A549 (cell line): ENCODE results near the gene RFC4. TPM values are rescaled to one million over a fixed set of nuclear protein-coding genes. Genes with fewer than 3 reads are reported as not detected.

Experiments
- ATAC-seq, 2 experiments: fragments of 200-7000 bp in 1 of 2; fragments of >200 bp in 1 of 2; cut with Nextera tagmentation in 1 of 2; cut with Tn5 transposase in 1 of 2; 3 replicates each; pipeline versions ENCODE4 v1.8.0 to v1.9.1; 2018 to 2020; ENCODE audit warnings: mild to moderate bottlenecking in 1 of 2, moderate library complexity in 1 of 2
- CTCF ChIA-PET: fragments of 300-600 bp; sonication (Branson Sonifier 250); formaldehyde crosslinking; extraction: SDS; loops from one replicate; lab custom pipeline; 2021; ENCODE audit warnings: antibody characterized with exemption, inconsistent platforms; lab: Yijun Ruan, JAX
- POLR2A ChIA-PET: fragments of 350-600 bp; formaldehyde crosslinking; extraction: SDS; loops from one replicate; lab custom pipeline; 2021; ENCODE audit warnings: antibody characterized with exemption, inconsistent platforms; lab: Yijun Ruan, JAX
- DNase-seq, 2 experiments: peaks; one replicate each; pipeline versions ENCODE4 v3.0.0 to v3.0.0-alpha.2; 2011 to 2016; ENCODE audit warnings: low read depth in 1 of 2, low spot score in 1 of 2
- FAIRE-seq: peaks from 2 replicates; lab custom pipeline; 2011; peaks lifted over from hg19 to GRCh38; lab: Jason Lieb, UNC
- H3K27ac ChIP-seq, 2 experiments: fragments of >200 bp; sonication (Bioruptor Twin); formaldehyde crosslinking; 3 replicates each; pipeline ENCODE4 v1.5.1; 2016 to 2017
- H3K4me1 ChIP-seq: fragments of >200 bp; sonication (Bioruptor Twin); formaldehyde crosslinking; 3 replicates; pipeline ENCODE4 v1.6.1; 2016
- H3K4me2 ChIP-seq: fragments of >200 bp; sonication (Bioruptor Twin); formaldehyde crosslinking; 3 replicates; pipeline ENCODE4 v1.6.1; 2016
- H3K4me3 ChIP-seq: fragments of >200 bp; sonication (Bioruptor Twin); formaldehyde crosslinking; 3 replicates; pipeline ENCODE4 v1.5.1; 2016
- H3K9me3 ChIP-seq: fragments of >200 bp; sonication (Bioruptor Twin); formaldehyde crosslinking; 3 replicates; pipeline ENCODE4 v1.6.1; 2016
- BCL3 ChIP-seq: fragments of >200 bp; sonication (Bioruptor Twin); formaldehyde crosslinking; IDR thresholded peaks from 3 replicates; pipeline ENCODE4 v1.6.1; 2016
- CBX8 ChIP-seq: fragments of 200-600 bp; sonication (generic); IDR thresholded peaks from 2 replicates; pipeline ENCODE4 v1.6.1; 2016
- CEBPB ChIP-seq, 2 experiments: fragments of >200 bp in 1 of 2; sonication (Bioruptor Twin) in 1 of 2; formaldehyde crosslinking in 1 of 2; IDR thresholded peaks; 2 replicates each; pipeline ENCODE4 v1.6.1; 2012 to 2016
- EP300 ChIP-seq, 2 experiments: fragments of >200 bp; sonication (Bioruptor Twin); formaldehyde crosslinking; IDR thresholded peaks; 2 replicates in 1 of 2; 3 replicates in 1 of 2; pipeline ENCODE4 v1.6.1; 2016 to 2017
- ESRRA ChIP-seq: fragments of 150-350 bp; IDR thresholded peaks from 2 replicates; pipeline ENCODE4 v1.6.1; 2014; ENCODE audit warnings: mild to moderate bottlenecking, low read length, borderline replicate concordance
- FOSB ChIP-seq: fragments of 250-450 bp; sonication (Bioruptor Pico); IDR thresholded peaks from 2 replicates; pipeline ENCODE4 v1.5.0; 2020; ENCODE audit warnings: mild to moderate bottlenecking, moderate library complexity
- FOXS1 ChIP-seq: fragments of 250-450 bp; sonication (Bioruptor Pico); IDR thresholded peaks from 2 replicates; pipeline ENCODE4 v1.5.0; 2020; ENCODE audit warnings: mild to moderate bottlenecking, moderate library complexity
- GATA3 ChIP-seq: IDR thresholded peaks from 2 replicates; pipeline ENCODE4 v1.6.1; 2012; ENCODE audit warnings: borderline replicate concordance
- HEYL ChIP-seq: fragments of 250-450 bp; sonication (Bioruptor Pico); IDR thresholded peaks from 2 replicates; pipeline ENCODE4 v1.8.0; 2021; ENCODE audit warnings: mild to moderate bottlenecking, moderate library complexity
- HOXB13 ChIP-seq: fragments of 250-450 bp; sonication (Bioruptor Pico); IDR thresholded peaks from 2 replicates; pipeline ENCODE4 v1.5.0; 2020; ENCODE audit warnings: low read depth, mild to moderate bottlenecking, moderate library complexity
- HOXB5 ChIP-seq: fragments of 250-450 bp; sonication (Bioruptor Pico); IDR thresholded peaks from 2 replicates; pipeline ENCODE4 v1.5.0; 2020; ENCODE audit warnings: mild to moderate bottlenecking, moderate library complexity
- JUN ChIP-seq, 2 experiments: fragments of >200 bp; sonication (Bioruptor Twin); formaldehyde crosslinking; IDR thresholded peaks; 2 replicates in 1 of 2; 3 replicates in 1 of 2; pipeline ENCODE4 v1.6.1; 2016 to 2017
- KDM1A ChIP-seq: fragments of 200-600 bp; sonication (generic); IDR thresholded peaks from 2 replicates; pipeline ENCODE4 v1.6.1; 2016; ENCODE audit warnings: low read depth, mild to moderate bottlenecking
- KDM5A ChIP-seq: fragments of 200-600 bp; sonication (generic); IDR thresholded peaks from 2 replicates; pipeline ENCODE4 v1.6.1; 2016; ENCODE audit warnings: antibody characterized with exemption, mild to moderate bottlenecking
- MAFK ChIP-seq: fragments of 450-650 bp; IDR thresholded peaks from 2 replicates; pipeline ENCODE4 v1.6.1; 2014; ENCODE audit not compliant: partially characterized antibody
- MAX ChIP-seq: IDR thresholded peaks from 2 replicates; pipeline ENCODE4 v1.6.1; 2012
- MAZ ChIP-seq: fragments of 150-350 bp; IDR thresholded peaks from 2 replicates; pipeline ENCODE4 v1.6.1; 2014; ENCODE audit warnings: antibody characterized with exemption, low read depth, low read length, borderline replicate concordance
- MYC ChIP-seq: IDR thresholded peaks from 2 replicates; pipeline ENCODE4 v1.6.1; 2012; ENCODE audit warnings: mild to moderate bottlenecking, inconsistent platforms, low read length, improper control_type of control experiment, borderline replicate concordance
- NFE2L2 ChIP-seq: fragments of 150-350 bp; conservative IDR thresholded peaks from 2 replicates; pipeline ENCODE4 v1.6.1; 2014; ENCODE audit warnings: low read length
- NR3C1 ChIP-seq: fragments of >200 bp; sonication (Bioruptor Twin); formaldehyde crosslinking; IDR thresholded peaks from 3 replicates; pipeline ENCODE4 v1.6.1; 2017
- PBX3 ChIP-seq: IDR thresholded peaks from 2 replicates; pipeline ENCODE4 v1.6.1; 2012
- RARB ChIP-seq: fragments of 250-450 bp; sonication (Bioruptor Pico); IDR thresholded peaks from 2 replicates; pipeline ENCODE4 v1.8.0; 2021; ENCODE audit warnings: mild to moderate bottlenecking, moderate library complexity
- RCOR1 ChIP-seq: fragments of 150-350 bp; IDR thresholded peaks from 2 replicates; pipeline ENCODE4 v1.6.1; 2014; ENCODE audit warnings: antibody characterized with exemption, low read length, low read depth
- REST ChIP-seq: fragments of 200-600 bp; sonication (generic); IDR thresholded peaks from 2 replicates; pipeline ENCODE4 v1.6.1; 2016; ENCODE audit warnings: antibody characterized with exemption, mild to moderate bottlenecking, moderate library complexity
- RFX5 ChIP-seq: fragments of 450-650 bp; IDR thresholded peaks from 2 replicates; pipeline ENCODE4 v1.7.1; 2014; ENCODE audit warnings: antibody characterized with exemption, mild to moderate bottlenecking, moderate library complexity
- SMC3 ChIP-seq: fragments of >200 bp; sonication (Bioruptor Twin); formaldehyde crosslinking; IDR thresholded peaks from 3 replicates; pipeline ENCODE4 v1.6.1; 2018; ENCODE audit warnings: inconsistent platforms
- SREBF2 ChIP-seq: fragments of 450-650 bp; IDR thresholded peaks from 2 replicates; pipeline ENCODE4 v1.6.1; 2014; ENCODE audit warnings: mild to moderate bottlenecking, moderate library complexity
- TFCP2L1 ChIP-seq: fragments of 250-450 bp; sonication (Bioruptor Pico); IDR thresholded peaks from 2 replicates; pipeline ENCODE4 v1.5.0; 2021; ENCODE audit warnings: mild to moderate bottlenecking
- TP53 ChIP-seq: fragments of 250-450 bp; sonication (Bioruptor Pico); IDR thresholded peaks from 2 replicates; pipeline ENCODE4 v1.5.0; 2021; ENCODE audit warnings: mild to moderate bottlenecking, moderate library complexity
- ZFP36 ChIP-seq: fragments of 450-650 bp; IDR thresholded peaks from 2 replicates; pipeline ENCODE4 v1.6.1; 2014; ENCODE audit warnings: borderline replicate concordance; ENCODE audit not compliant: partially characterized antibody
- ZSCAN20 ChIP-seq: fragments of 250-450 bp; sonication (Bioruptor Pico); IDR thresholded peaks from 2 replicates; pipeline ENCODE4 v1.8.0; 2022; ENCODE audit warnings: mild to moderate bottlenecking, moderate library complexity
- WGBS: methylation state at CpG from one replicate; pipeline ENCODE4 v1.1.6; 2017; ENCODE audit errors: missing lambda C conversion rate; 5-methylcytosine and 5-hydroxymethylcytosine counted together
- polyA plus RNA-seq, 4 experiments: library from polyadenylated mRNA; depleted of rRNA in 3 of 4; stranded (reverse); fragments of >200 nt; fragmentation: RNase III in 1 of 4; extraction: RNeasy Plus Mini Kit Qiagen cat#74134 plus additional on column Dnase treatment in 1 of 4; gene quantifications; 2 replicates in 3 of 4; 3 replicates in 1 of 4; pipeline ENCODE4 v1.2.3, GENCODE V29; 2011 to 2017
- TF ChIP-seq, protein P1 (sequence below): IDR thresholded peaks from 2 replicates; pipeline ENCODE4 v1.6.1; 2012; ENCODE audit warnings: low read depth, borderline replicate concordance
- TF ChIP-seq, protein P2 (sequence below): fragments of 150-350 bp; IDR thresholded peaks from 2 replicates; pipeline ENCODE4 v1.6.1; 2014; ENCODE audit warnings: low read depth, mild to moderate bottlenecking, low read length

The RFC4 gene
- polyA plus RNA-seq, 2 of the 4 experiments (the other 2 are of a cell fraction): 40.6 to 68.8 TPM

- peak; percentile 86 to 93 for ATAC-seq
- Histone ChIP-seq H3K27ac (peak overlapping the region; percentile 86 to 99), H3K4me1 (peaks cover 10% of the 10 kb centered on the region; the same call in 1 of the 3 replicates), H3K9me3 (no peaks in the 10 kb centered on the region), H3K4me2 (peak overlapping the region; percentile 73), H3K4me3 (peak overlapping the region; percentile 70)
- POLR2A ChIA-PET: interaction anchor here (1.0 to 1.6 kb wide), 4 partner anchors 19 to 337 kb away, joined by 3 to 11 read pairs (median 4); partner anchors contain the start of genes DNAJB11 and EIF4A2
- 8% methylated on average over 23 of the region's 80 CpGs for WGBS
- no peak for FAIRE-seq
- DNase-seq: peak; percentile 72 to 91
- CTCF ChIA-PET: interaction anchor here (0.6 to 2.0 kb wide), 6 partner anchors 17 to 688 kb away, joined by 3 to 5 read pairs (median 5); no protein-coding TSS in a partner anchor
- TF ChIP-seq KDM5A: no peak
- no peak for TF ChIP-seq TP53 (CRISPR knock-in tag)
- TF ChIP-seq TFCP2L1: no peak
- TF ChIP-seq FOSB (CRISPR knock-in tag): no peak
- no peak for TF ChIP-seq GATA3
- no peak for TF ChIP-seq ESRRA
- no peak for TF ChIP-seq MYC
- no peak for TF ChIP-seq PBX3
- no peak for TF ChIP-seq HEYL (CRISPR knock-in tag)
- TF ChIP-seq KDM1A: no peak
- no peak for TF ChIP-seq FOXS1 (CRISPR knock-in tag)
- no peak for TF ChIP-seq RFX5
- TF ChIP-seq BCL3: peak; percentile 41; the same call in 1 of the 3 replicates
- TF ChIP-seq CBX8: no peak
- TF ChIP-seq REST: no peak
- TF ChIP-seq NFE2L2: no peak
- TF ChIP-seq EP300 (IDR thresholded peaks at IDR 0.05): no peak
- TF ChIP-seq MAZ: no peak
- peak in 1 of 2 experiments; percentile 62; a peak in 1 of 5 replicates for TF ChIP-seq JUN (IDR thresholded peaks at IDR 0.05)
- TF ChIP-seq, protein P1, sequence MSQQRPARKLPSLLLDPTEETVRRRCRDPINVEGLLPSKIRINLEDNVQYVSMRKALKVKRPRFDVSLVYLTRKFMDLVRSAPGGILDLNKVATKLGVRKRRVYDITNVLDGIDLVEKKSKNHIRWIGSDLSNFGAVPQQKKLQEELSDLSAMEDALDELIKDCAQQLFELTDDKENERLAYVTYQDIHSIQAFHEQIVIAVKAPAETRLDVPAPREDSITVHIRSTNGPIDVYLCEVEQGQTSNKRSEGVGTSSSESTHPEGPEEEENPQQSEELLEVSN: peak; percentile 85
- no peak for TF ChIP-seq MAFK
- TF ChIP-seq SMC3: no peak
- TF ChIP-seq HOXB13 (CRISPR knock-in tag): no peak
- TF ChIP-seq, protein P2, sequence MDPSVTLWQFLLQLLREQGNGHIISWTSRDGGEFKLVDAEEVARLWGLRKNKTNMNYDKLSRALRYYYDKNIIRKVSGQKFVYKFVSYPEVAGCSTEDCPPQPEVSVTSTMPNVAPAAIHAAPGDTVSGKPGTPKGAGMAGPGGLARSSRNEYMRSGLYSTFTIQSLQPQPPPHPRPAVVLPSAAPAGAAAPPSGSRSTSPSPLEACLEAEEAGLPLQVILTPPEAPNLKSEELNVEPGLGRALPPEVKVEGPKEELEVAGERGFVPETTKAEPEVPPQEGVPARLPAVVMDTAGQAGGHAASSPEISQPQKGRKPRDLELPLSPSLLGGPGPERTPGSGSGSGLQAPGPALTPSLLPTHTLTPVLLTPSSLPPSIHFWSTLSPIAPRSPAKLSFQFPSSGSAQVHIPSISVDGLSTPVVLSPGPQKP: no peak
- no peak for TF ChIP-seq ZSCAN20
- peak; percentile 90 to 92; a peak in 3 of 4 replicates for TF ChIP-seq CEBPB (IDR thresholded peaks at IDR 0.05)
- TF ChIP-seq RCOR1: no peak
- no peak for TF ChIP-seq HOXB5 (CRISPR knock-in tag)
- no peak for TF ChIP-seq ZFP36
- TF ChIP-seq RARB (CRISPR knock-in tag): no peak
- no peak for TF ChIP-seq NR3C1
- no peak for TF ChIP-seq SREBF2
- TF ChIP-seq MAX: peak; percentile 44; the same call in 1 of the 2 replicates
These were observed 20.9 kb upstream of the RFC4 start for GRCh38 chr3:186826976-186827857.
